Embryonic facial prominence (tissue), 1 donor: ENCODE measurements around the gene DAAM1.

Experiments used
- DNase-seq: peaks from one replicate; pipeline ENCODE4 v3.0.0-alpha.2; 2016; ENCODE audit errors: extremely low spot score

The DAAM1 gene

GRCh38 chr14:59187802-59188460, 536 bp upstream of the DAAM1 start:
- peak; percentile 29 for DNase-seq

GRCh38 chr14:59189091-59189785, 771 bp downstream of the DAAM1 start:
- DNase-seq: peak; percentile 16

GRCh38 chr14:59189786-59190368, 1.4 kb downstream of the DAAM1 start:
- peak; percentile 85 for DNase-seq

- no peak for DNase-seq
Observed at GRCh38 chr14:59190372-59190771, 1.9 kb downstream of the DAAM1 start.

- DNase-seq: no peak
Observed at GRCh38 chr14:59195912-59196311, 7.4 kb downstream of the DAAM1 start.

- no peak for DNase-seq
Observed at GRCh38 chr14:59197695-59198262, 9.3 kb downstream of the DAAM1 start.

- DNase-seq: no peak
Observed at GRCh38 chr14:59199205-59199604, 10.7 kb downstream of the DAAM1 start.

GRCh38 chr14:59199614-59200013, 11.1 kb downstream of the DAAM1 start:
- no peak for DNase-seq

GRCh38 chr14:59200195-59200594, 11.7 kb downstream of the DAAM1 start:
- no peak for DNase-seq

- DNase-seq: no peak
Observed at GRCh38 chr14:59202031-59202430, 13.6 kb downstream of the DAAM1 start.

- DNase-seq: no peak
Observed at GRCh38 chr14:59204305-59204704, 15.8 kb downstream of the DAAM1 start.

- no peak for DNase-seq
Observed at GRCh38 chr14:59206892-59207291, 18.4 kb downstream of the DAAM1 start.

GRCh38 chr14:59207506-59207933, 19.1 kb downstream of the DAAM1 start:
- no peak for DNase-seq

GRCh38 chr14:59208224-59208814, 19.9 kb downstream of the DAAM1 start:
- no peak for DNase-seq

GRCh38 chr14:59208954-59209353, 20.5 kb downstream of the DAAM1 start:
- no peak for DNase-seq

- no peak for DNase-seq
Observed at GRCh38 chr14:59210621-59211020, 22.2 kb downstream of the DAAM1 start.

GRCh38 chr14:59213368-59214315, 25.2 kb downstream of the DAAM1 start:
- DNase-seq: no peak

- no peak for DNase-seq
Observed at GRCh38 chr14:59214702-59215302, 26.3 kb downstream of the DAAM1 start.

GRCh38 chr14:59215322-59215721, 26.9 kb downstream of the DAAM1 start:
- no peak for DNase-seq

- DNase-seq: no peak
Observed at GRCh38 chr14:59215757-59216156, 27.3 kb downstream of the DAAM1 start.

GRCh38 chr14:59217011-59217410, 28.5 kb downstream of the DAAM1 start:
- no peak for DNase-seq
